NCI-H2029 (cell line): ENCODE measurements around the gene CXADR.

Experiments used
- DNase-seq: peaks from one replicate; lab custom pipeline; 2025; lab: John Stamatoyannopoulos, UW

Gene CXADR

GRCh38 chr21:17542371-17543011 lies 29.6 kb downstream of the CXADR start:
- peak; percentile 48 for DNase-seq

GRCh38 chr21:17545007-17545406 lies 32.2 kb downstream of the CXADR start:
- DNase-seq = no peak

GRCh38 chr21:17548262-17548661 lies 35.4 kb downstream of the CXADR start:
- DNase-seq = no peak

GRCh38 chr21:17550671-17551308 lies 37.9 kb downstream of the CXADR start:
- DNase-seq = no peak

- DNase-seq = no peak
These were observed 39.6 kb downstream of the CXADR start for GRCh38 chr21:17552410-17552809.

GRCh38 chr21:17554120-17554519 lies 41.3 kb downstream of the CXADR start:
- no peak for DNase-seq

- no peak for DNase-seq
These were observed 42.0 kb downstream of the CXADR start for GRCh38 chr21:17554679-17555465.

- DNase-seq = no peak
These were observed 47.7 kb downstream of the CXADR start for GRCh38 chr21:17560377-17561025.

GRCh38 chr21:17570786-17571185 lies 57.9 kb downstream of the CXADR start:
- DNase-seq = no peak

GRCh38 chr21:17572431-17572830 lies 59.6 kb downstream of the CXADR start:
- no peak for DNase-seq

GRCh38 chr21:17575076-17575475 lies 62.2 kb downstream of the CXADR start:
- no peak for DNase-seq

- peak; percentile 83 for DNase-seq
These were observed 63.4 kb downstream of the CXADR start for GRCh38 chr21:17576080-17576835.

- no peak for DNase-seq
These were observed 64.9 kb downstream of the CXADR start for GRCh38 chr21:17577701-17578100.

- no peak for DNase-seq
These were observed 65.3 kb downstream of the CXADR start for GRCh38 chr21:17578162-17578561.

- DNase-seq = no peak
These were observed 66.0 kb downstream of the CXADR start for GRCh38 chr21:17578876-17579275.

- DNase-seq = no peak
These were observed 67.5 kb downstream of the CXADR start for GRCh38 chr21:17580319-17580718.

- DNase-seq = no peak
These were observed 71.1 kb downstream of the CXADR start for GRCh38 chr21:17583898-17584297.

- peak; percentile 64 for DNase-seq
These were observed 73.1 kb downstream of the CXADR start for GRCh38 chr21:17585875-17586450.

- DNase-seq = no peak
These were observed 77.6 kb downstream of the CXADR start for GRCh38 chr21:17590430-17590829.

GRCh38 chr21:17597680-17598079 lies 84.8 kb downstream of the CXADR start:
- no peak for DNase-seq

GRCh38 chr21:17598437-17598836 lies 85.6 kb downstream of the CXADR start:
- DNase-seq = no peak

GRCh38 chr21:17602874-17603273 lies 90.0 kb downstream of the CXADR start:
- no peak for DNase-seq
